ELR (cell line): Measurements from ENCODE around the gene EXPH5.
"Not testable (repeated sequence)": the region's sequence is repeated elsewhere in the genome, so short reads cannot be mapped to it uniquely, and the experiment has no call there.

ENCODE experiments used
- DNase-seq: peaks from one replicate; pipeline ENCODE4 v3.0.0-alpha.2; 2015; ENCODE audit warnings: low read depth

Gene EXPH5, protein sequence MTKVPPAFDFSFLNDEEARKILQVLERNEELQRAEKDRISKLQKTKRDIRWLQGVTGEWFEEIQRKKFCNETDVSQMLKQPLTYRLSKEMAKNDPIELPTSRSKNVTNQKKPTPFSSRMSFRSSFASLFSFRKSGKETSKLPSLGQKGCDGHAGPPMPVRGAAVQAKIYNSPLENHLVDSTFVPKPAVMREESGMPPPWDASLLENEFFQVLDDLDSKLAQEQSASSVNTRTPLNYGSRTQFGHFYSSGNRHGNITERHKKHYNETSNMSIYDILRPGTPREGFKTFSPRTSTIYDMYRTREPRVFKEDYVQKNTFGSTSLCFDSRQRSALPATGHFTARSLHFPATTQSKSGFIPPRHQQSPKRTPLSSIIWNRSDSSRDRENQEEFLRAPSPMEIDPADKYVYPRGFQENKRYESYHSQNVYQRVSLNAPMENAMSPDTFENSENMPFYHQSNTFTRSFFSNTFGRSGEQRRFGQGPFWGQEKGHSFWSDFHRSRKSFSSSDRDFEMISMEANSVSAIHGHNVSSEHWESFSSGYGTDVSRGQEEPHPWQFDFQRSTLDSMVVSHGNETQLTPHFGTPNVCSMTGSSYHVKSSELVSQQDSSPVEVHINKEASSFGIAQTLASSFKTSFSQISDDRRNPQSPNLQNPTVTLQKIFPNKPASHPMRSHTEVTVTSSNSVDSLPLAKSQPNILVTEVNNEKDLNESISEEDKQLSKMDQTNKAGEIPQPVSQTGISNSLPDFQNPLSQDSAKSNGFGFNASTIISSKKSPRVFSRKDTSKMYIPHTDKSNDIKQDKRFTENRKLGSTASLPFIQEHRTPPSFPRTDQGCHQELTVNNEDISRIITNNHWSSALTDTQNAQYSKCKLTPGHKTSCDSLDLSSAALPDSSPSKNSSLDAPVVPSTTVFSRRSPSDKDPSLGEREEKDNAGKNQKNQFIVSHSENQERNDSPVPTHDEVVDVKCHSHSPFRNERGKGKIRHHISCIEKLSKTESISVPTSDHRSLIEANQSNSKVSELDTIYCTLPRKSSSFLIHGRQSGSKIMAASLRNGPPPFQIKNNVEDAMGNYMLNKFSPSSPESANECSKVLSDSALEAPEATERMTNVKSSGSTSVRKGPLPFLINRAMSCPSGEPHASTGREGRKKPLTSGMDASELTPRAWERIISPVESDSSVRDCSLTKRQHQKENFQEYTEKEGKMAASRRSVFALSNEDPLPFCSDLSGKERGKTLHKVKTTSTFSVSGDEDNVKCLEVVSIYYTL (N-terminal part only)

DNA sequence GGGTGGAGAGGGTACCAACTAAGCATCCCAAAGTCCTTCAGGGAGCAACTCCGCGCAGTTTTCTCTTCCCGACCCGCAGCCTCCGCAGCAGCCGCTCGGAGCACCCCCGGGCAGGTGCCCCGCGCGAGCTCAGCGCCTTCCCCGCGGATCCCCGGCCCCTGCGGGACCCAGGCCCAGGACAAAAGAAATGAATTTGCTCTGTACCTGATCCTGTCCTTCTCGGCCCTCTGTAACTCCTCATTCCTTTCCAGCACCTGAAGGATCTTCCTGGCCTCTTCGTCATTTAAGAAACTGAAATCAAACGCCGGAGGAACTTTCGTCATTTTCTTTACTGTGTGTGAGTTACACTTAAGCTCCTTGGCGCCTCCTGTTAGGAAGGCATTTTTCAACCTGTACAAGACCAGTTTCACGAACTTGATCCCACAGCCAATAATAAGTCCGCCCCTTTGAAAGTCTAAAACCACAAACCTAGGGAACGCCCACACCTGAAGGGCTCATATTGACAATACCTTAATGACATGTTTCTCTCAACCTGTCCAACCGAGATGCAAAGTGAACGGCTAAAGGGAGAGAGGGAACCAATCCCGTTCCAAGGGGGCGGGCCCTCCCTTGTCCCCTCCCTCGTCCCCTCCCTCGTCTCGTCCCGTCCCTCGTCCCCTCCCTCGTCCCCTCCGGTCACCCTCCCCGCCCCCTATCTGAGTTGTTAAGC is at the start of gene EXPH5:
EXPH5 (minus strand) TSS at position 555 of the 709 bp plus-strand sequence; CDS start at position 323, 232 bp downstream.
- DNase-seq, result peak; percentile 78

DNA sequence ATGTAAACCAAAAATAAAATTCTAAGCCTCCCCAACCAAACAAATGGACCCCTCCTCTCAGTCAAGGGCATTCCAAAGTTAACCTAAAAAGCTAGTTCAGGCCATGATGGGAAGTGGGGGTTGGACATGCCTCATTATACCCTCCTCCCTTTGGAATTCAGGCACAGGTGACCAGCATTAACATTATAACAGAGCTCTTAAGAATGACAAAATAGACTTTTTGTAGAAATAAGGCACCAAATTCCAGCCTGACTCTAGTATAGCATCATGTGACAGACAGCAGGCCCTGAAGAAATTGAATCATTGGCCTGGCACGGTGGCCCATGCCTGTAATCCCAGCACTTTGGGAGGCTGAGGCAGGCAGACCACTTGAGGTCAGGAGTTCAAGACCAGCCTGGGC is 48.2 kb upstream of the EXPH5 start:
- not testable (repeated sequence) for DNase-seq

DNA sequence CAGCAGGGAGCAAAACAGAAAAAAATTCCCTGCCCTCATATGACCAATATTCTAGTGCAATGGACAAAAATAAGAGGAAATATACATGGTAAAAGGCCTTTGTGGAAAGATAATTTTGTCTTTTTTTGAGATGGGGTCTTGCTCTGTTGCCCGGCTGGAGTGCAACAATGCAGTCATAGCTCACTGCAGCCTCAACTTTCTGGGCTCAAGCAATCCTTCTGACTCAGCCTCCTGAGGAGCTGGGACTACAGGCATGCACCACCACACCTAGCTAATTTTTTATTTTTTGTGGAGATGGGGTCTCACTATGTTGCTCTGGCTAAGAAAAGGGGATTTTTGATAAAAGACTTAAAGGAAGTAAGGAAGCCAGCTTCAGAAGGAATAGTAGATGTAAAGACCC is 45.6 kb upstream of the EXPH5 start:
- DNase-seq, result no peak

DNA sequence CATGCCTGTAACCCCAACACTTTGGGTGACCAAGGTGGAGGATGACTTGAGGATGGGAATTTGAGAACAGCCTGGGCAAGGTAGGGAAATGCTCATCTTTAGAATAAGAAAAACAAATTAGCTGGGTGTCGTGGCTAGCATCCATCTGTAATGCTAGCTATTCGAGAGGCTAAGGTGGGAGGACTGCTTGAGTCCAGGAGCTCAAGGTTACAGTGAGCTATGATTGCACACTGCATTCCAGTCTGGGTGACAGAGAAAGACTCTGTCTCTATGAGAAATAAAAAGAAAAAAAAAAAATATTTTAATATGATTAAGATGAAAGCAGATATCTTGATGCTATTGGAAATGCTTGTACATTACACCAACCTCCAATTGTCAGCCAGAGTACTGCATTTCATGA is 42.7 kb upstream of the EXPH5 start:
- DNase-seq, result no peak

DNA sequence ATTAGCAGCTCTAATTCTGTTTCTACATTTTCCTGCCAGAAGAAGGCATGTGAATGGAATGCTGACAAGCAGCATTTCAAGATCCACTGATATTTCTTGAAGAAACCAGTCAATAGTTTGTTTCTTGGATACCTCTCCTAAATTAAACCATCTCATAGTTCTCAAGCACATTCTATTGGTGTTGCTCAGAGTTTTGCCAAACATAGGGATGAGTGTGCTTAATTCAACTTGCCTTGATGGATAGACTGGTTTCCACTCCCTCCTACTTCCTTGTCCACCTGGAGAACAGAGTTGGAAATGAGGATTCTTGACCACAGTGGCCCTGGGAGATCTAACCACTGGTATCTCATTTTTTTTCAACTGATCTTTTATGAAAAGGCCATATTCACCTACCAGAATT is 41.5 kb upstream of the EXPH5 start:
- DNase-seq, result no peak

DNA sequence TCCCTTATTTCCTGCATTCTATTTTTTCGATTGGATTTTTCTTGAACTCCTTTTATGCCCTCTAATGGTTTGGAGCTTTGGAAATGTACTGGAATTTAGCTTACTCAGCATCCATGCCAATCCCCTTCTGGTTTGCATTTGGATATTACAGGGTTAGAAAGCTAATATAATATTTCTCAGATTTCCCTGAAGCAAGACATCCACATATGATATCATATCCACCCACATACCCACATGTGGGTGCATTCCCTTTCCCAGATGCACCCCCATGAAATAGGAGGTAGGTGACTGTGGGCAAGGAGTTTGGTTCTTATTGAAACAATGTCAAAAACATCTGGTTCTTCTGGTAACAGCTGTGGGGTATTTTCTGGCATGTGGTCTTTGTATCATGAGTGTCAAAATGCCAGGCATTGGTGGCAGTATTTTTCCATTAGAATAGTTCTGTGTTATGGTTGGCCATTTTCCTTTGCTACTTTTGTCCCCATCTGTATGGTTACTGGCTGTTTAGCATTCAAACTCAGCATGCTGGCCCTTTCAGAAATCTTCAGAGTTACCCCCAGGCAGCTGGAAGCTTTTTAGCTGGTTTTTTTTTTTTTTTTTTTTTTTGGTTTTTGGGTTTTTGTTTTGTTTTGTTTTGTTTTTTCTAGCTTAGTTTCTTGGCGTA is 38.6 kb upstream of the EXPH5 start:
- peak; percentile 7 for DNase-seq

DNA sequence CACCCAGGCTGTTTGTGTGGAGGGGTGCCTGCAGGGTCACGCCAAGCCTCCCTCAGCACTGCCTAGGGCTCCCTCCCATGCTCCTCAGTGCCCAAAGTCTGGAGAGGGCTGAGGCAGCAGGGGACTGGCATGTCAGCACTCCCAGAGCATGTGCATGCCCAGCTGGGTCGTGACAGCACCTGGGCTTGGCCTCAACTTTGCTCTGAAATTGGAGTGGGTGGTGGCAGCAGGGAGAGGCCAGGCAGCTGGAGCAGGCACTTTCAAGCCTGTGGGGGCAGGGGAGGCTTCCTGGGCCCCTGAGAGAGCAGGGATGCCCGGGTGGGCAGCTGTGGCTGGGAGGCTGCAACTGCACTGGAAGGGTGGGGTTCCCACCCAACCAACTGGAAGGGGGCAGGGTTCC is 35.7 kb upstream of the EXPH5 start:
- no peak for DNase-seq

DNA sequence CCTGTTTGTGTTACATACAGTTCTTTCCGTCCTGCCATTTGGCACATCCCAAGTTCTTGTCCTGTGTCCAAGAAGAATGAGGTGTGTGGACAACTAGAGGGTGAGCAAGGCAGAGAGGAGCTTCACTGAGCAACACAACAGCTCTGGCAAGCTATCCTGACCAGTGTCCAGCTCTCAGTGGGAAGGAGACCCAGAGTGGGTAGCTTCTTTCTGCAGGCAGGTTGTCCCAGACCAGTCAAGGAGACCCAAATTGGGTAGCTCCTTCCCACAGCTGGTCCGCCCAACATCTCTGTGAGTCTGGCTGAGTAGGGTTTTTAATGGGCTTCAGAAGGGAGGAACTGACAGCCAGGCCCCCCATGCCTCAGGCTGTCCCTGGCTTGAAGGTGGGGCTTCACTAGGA is 35.2 kb upstream of the EXPH5 start:
- DNase-seq, result no peak

DNA sequence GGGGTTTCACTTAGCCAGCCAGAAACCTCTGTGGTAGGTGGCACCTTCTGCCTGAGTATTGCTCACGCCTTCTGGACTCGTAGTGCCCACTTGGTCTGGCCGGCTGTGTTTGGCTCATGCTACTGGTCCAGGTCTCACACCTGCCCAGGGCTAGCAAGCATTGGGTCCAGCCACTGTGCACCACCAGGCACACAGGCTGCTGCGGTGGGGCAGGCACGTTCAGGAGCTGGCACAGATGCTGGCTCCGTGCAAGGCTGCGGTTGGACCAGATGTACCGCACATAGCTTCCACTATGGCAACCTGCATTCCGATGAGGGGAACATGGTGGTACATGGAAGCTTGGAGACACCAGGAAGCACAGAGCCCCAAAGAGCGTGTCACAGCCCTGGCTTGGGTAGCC is 34.8 kb upstream of the EXPH5 start:
- DNase-seq, result no peak

DNA sequence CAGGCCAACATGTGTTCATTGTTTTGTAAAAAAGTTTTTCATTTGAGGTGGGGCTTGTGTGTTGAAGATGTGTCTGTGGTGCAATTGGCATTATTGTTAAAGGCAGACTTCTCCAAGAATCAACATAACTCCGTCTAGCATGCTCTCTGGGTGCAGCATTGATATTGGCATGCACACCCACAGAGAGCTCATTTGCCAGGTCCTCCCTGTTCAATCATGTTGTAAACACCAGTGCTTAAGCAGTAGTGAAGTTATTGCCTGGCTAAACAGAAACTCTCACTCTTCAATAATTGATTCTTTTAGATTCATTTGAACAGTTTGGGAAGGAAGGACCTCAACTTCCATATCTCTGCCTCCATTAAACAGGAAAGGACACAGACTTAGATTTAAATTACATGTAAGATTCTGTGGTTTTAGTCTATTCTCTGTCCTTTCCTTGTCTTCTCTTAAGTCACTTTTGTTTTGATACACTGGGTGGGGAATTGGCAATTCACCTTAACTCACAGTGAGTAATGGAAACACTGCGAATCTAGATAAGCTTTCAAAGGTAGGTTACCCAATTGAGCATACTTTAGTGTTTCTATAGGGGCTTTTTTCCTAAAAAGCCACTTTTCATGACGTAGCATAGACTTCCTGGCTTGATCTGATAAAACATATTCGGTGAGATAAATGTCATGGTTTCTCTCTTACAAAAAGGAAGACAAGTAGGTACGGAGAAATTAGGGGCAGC is 30.8 kb upstream of the EXPH5 start:
- no peak for DNase-seq

DNA sequence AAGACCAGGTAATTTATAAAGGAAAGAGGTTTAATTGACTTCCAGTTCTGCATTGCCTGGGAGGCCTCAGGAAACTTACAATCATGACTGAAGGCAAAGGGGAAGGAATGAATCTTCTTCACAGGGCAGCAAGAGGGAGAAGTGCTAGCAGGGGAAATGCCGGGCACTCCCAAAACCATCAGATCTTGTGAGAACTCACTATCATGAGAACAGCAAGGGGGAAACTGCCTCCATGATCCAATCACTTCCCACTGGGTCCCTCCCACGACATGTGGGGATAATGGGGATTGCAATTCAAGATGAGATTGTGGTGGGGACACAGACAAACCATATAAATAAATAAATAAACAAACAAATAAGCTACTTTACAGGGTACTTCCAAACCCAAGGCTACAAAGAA is 28.8 kb upstream of the EXPH5 start:
- DNase-seq, result no peak

DNA sequence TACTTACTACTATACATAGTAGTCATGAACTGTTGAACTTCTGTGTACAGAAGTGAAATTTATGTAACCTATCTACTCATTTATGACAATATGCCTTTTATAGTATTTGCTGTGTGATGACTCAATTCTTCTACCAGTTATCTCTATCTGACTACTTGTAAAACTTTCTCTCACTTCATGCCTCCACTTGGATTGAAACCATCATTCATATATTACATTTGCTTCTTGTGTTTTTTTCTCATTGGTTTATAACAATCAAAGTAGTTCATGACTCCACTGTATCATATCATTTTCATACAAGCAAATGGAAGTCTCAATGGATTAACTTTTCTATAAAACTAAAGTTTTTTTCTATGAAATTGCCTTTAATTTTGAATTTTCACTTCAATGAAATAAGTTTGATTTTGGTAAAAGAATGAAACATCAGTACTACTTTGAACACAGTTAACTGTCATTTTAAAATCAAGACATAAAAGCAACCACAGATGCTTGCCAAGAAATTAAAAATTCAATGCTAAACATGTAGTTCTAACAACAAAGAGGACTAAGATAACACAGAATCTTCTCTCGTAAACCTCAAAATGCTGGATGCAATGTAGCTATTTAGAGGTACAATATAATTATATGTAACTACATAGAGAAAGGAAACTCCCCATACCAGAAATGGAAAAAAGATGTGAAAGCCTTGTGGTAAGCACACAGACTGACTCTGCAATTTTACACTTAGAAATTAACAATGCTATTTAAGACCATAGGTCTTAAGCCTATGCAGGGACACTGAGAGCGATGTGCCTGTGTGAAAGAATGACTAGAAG is 27.6 kb upstream of the EXPH5 start:
- peak; percentile 72 for DNase-seq

DNA sequence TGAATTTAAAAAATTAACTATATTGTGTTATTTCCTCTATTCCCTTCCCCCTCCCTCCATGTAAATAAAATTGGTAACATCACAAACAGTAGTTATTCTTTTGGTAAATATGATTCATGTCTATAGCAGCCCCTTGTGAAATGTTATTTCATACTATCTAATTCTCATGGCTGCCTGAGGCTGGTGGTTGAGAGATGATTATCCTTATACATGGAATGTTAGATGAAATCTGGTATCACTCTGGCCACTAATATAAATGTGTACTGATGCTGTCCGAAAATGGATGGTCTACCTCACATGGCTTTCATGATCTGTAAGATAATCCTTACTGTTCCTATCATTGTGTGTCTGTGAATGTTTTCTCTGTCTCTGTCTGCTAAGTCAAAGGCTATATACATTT is 25.0 kb upstream of the EXPH5 start:
- DNase-seq, result peak; percentile 62

DNA sequence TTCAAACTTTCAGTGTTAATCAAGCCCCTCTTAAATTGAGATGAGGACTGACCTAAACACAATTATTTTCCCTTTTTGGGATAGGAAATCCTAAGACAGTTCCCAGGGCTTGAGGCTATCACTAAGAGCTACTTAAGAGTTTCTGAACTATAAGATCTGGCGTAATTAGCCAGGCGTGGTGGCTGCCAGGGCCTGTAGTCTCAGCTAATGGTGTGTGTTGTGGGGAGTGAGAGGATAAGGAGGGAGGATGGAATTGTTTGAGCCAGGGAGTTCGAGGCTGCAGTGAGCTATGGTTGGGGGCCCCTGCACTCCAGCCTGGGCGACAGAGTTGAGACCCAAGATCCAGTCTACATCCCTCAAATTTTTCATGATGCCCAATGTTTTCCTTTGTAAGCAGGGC is 23.5 kb upstream of the EXPH5 start:
- DNase-seq, result no peak

DNA sequence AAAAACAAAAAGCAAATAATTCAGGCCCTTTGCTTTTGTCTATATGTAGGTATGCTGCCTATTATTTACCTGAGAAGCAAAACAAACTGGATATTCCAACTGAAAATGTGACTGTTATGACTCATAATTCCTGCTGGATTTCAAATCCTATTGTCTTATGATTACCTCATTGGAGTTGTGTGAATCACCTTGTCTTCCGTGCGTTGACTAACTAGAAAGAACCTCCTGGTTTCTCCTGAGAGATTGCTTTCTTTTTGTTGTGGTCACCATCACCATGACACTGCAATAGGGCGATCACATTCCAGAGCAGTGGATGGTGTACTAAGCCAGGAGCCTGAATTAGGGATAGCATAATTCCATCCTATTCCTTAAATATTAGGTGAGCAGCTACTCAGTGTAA is 23.0 kb upstream of the EXPH5 start:
- DNase-seq, result peak; percentile 98

DNA sequence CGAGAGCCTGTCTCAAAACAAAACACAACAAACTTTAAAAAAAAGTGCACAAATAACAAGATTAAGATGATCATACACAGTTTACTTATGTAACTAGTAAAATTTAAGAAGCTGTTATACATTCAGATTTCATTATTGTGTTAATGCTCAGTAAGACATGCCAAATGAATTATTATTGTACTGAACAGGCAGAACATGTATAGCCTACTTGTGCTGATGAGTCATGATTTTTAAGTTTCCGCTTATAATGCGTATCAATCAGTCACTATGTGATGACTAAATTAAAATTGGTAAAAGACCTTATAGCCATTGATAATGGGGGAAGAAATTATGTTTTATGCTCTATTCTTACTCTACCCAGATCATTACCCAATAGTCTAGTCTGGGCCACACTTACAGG is 20.5 kb upstream of the EXPH5 start:
- peak; percentile 24 for DNase-seq

DNA sequence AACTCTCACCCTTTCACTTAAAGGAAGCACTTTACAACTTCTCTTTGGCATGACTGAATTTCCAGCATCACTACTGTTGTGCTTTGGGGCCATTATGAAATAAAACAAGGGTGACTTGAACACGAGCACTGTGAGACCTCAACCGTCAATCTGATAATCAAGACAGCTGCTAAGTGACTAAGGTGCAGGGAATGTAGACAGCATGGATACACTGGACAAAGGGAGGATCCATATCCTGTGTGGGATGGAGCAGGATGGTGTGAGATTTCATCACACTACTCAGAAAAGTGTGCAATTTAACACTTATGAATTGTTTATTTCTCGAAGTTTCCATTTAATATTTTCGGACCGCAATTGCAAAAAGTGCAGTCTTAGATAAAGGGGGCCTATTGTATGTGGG is 16.1 kb upstream of the EXPH5 start:
- DNase-seq, result peak; percentile 77

DNA sequence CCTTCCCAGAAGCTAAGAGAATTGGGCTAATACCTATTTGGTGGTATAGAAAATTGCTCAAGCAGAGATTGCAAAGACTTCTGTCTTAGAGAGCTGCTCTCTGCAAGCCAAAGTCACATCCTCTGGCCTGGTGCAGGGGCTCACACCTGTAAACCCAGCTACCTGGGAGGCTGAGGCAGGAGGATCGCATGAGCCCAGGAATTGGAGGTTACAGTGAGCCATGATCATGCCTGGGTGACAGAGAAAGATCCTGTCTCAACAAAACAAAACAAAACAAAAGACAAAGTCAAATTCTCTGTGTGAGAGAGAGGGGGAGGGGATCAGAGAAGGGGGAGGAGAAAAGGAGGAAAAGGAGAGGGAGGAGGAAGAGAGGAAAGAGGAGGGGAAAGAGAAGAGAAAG is 15.0 kb upstream of the EXPH5 start:
- DNase-seq, result no peak

DNA sequence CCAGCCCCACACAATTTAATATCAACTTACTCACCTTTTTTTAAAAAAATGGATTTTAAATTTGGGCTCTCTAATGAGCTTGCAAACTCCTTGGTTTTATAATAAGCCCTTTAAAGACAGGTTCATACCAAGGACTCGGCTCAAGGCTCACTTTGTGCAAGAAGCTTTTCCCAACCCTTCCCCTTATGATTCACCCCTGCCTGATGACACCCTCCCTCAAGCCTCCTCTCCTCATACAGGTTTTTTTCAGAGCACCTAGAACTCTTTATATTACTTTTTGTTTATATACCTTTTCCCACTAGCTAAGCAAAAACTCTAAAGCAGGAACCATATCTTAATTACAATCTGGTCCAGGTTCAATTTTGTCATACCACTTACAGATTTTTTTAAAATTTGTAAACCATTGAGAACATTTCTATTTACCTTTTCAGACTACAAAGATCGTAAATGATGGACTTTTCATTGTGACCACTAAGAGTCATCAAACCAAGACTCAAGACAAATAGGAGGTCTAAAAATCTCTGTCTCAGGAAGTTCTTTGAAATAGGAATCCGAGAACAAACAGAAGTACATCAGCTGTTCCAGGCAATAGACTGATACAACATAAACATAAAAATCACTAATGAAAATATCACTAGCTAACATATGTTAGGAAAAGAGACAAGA is 13.1 kb upstream of the EXPH5 start:
- peak; percentile 58 for DNase-seq
